ENCODE data around the gene CYP2A7. TPM values are rescaled to one million over a fixed set of nuclear protein-coding genes. Genes with fewer than 3 reads are reported as not detected.

CYP2A7 gene
- total and polyA plus RNA-seq, 9 of the 15 experiments (the other 6 are each of a cell fraction or from before 2014, with no cell fraction given) = 0.22 TPM; not detected in 8

DNA sequence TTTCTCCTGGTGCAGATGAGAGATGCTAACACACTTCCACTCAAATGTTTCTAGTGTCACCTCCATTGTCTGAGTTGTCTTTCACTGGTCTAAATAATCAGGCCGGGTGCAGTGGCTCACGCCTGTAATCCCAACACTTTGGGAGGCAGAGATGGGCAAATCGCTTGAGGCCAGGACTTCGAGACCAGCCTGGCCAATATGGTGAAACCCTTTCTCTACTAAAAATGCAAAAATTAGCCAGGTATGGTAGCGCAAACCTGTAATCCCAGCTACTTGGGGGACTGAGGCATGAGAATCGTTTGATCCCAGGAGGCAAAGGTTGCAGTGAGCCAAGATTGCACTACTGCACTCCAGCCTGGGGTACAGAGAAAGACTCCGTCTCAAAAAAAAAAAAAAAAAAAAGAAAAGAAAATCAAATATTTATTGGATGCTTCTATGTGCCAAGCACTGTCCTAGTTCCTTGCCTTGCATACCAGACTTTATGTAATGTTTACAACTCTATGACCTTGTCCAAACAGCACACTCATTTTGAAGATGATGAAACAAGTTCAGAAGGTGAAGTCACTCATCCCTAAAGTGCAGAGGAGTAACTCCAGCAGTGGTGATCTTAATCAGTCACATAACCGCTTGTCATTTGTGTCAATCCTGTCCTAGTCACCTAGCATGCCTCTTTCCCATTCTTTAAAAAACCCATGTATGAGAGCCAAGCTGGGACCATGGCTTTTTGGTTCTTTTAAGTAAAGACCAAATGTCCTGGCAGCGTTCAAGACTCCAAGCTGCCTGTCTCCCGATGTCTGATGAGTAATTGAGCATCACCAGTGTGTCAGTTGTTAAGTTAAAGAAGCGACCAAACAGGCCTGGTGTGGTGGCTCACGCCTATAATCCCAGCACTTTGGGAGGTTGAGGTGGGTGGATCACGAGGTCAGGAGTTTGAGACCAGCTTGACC lies 15.1 kb upstream of the CYP2A7 start (continued):
- peak; percentile 57; the same call in 1 of the 2 replicates for TF ChIP-seq HDAC2 (IDR thresholded peaks at IDR 0.05)
- TF ChIP-seq POLR2B (IDR thresholded peaks at IDR 0.05; ENCODE audit: low read depth, partially characterized antibody) = peak; percentile 41
- TF ChIP-seq, protein P1, sequence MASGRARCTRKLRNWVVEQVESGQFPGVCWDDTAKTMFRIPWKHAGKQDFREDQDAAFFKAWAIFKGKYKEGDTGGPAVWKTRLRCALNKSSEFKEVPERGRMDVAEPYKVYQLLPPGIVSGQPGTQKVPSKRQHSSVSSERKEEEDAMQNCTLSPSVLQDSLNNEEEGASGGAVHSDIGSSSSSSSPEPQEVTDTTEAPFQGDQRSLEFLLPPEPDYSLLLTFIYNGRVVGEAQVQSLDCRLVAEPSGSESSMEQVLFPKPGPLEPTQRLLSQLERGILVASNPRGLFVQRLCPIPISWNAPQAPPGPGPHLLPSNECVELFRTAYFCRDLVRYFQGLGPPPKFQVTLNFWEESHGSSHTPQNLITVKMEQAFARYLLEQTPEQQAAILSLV (tag; IDR thresholded peaks at IDR 0.05) = peak; percentile 82
- 0 out of 2 replicates have a peak, but pooled peaks have one; percentile 58 for TF ChIP-seq ZNF583 (CRISPR knock-in tag; IDR thresholded peaks at IDR 0.05)
- TF ChIP-seq ZNF175 (CRISPR knock-in tag; IDR thresholded peaks at IDR 0.05; ENCODE audit: low read depth) = peak; percentile 72
- peak in 1 of 2 experiments; percentile 70; a peak in 2 of 4 replicates for TF ChIP-seq ARNT (IDR thresholded peaks at IDR 0.05)
- TF ChIP-seq MAFK (IDR thresholded peaks at IDR 0.05; ENCODE audit: low read length) = peak; percentile 24; the same call in 1 of the 2 replicates
- TF ChIP-seq CBX3 (IDR thresholded peaks at IDR 0.05; ENCODE audit: borderline replicate concordance in 1 of 2, low read length in 2 of 2) = peak in 1 of 2 experiments; percentile 54; a peak in 2 of 3 replicates
- peak; percentile 32; the same call in 1 of the 2 replicates for TF ChIP-seq ZNF197 (CRISPR knock-in tag; IDR thresholded peaks at IDR 0.05; ENCODE audit: low read depth)
- peak; percentile 79 to 88 for TF ChIP-seq TRIM24 (IDR thresholded peaks at IDR 0.05)
- TF ChIP-seq, protein P2, sequence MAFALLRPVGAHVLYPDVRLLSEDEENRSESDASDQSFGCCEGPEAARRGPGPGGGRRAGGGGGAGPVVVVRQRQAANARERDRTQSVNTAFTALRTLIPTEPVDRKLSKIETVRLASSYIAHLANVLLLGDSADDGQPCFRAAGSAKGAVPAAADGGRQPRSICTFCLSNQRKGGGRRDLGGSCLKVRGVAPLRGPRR (CRISPR knock-in tag; IDR thresholded peaks at IDR 0.05) = peak; percentile 85
- peak in 1 of 2 experiments; percentile 35; a peak in 1 of 4 replicates for TF ChIP-seq MAZ (CRISPR knock-in tag; conservative IDR thresholded peaks at IDR 0.05 in 1 of 2, IDR thresholded peaks at IDR 0.05 in 1 of 2)
- peak; percentile 75 for TF ChIP-seq L3MBTL2 (IDR thresholded peaks at IDR 0.05)
- TF ChIP-seq ELF1 (tag; IDR thresholded peaks at IDR 0.05) = peak; percentile 49; the same call in 1 of the 2 replicates
- peak; percentile 50 for TF ChIP-seq CXXC5 (CRISPR knock-in tag; IDR thresholded peaks at IDR 0.05)
- TF ChIP-seq MEF2D (tag; conservative IDR thresholded peaks at IDR 0.05; ENCODE audit: low read depth) = 0 out of 2 replicates have a peak, but pooled peaks have one; percentile 38
- TF ChIP-seq, protein P3, sequence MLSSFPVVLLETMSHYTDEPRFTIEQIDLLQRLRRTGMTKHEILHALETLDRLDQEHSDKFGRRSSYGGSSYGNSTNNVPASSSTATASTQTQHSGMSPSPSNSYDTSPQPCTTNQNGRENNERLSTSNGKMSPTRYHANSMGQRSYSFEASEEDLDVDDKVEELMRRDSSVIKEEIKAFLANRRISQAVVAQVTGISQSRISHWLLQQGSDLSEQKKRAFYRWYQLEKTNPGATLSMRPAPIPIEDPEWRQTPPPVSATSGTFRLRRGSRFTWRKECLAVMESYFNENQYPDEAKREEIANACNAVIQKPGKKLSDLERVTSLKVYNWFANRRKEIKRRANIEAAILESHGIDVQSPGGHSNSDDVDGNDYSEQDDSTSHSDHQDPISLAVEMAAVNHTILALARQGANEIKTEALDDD (IDR thresholded peaks at IDR 0.05) = peak; percentile 92
